Rectal smooth muscle tissue (tissue), 1 donor: ENCODE measurements around the gene BICD1.

Experiments
- H3K27ac ChIP-seq: one replicate; pipeline ENCODE4 v1.7.0; 2013; ENCODE audit warnings: low read depth, low read length, inconsistent platforms
- H3K27me3 ChIP-seq: one replicate; pipeline ENCODE4 v1.7.0; 2013; ENCODE audit warnings: low read length; ENCODE audit not compliant: control insufficient read depth, insufficient read depth
- H3K36me3 ChIP-seq: one replicate; pipeline ENCODE4 v1.7.0; 2013; ENCODE audit warnings: low read length; ENCODE audit not compliant: control insufficient read depth, insufficient read depth
- H3K4me1 ChIP-seq: one replicate; pipeline ENCODE4 v1.7.0; 2013; ENCODE audit warnings: low read length; ENCODE audit not compliant: control insufficient read depth, insufficient read depth
- H3K4me3 ChIP-seq: one replicate; pipeline ENCODE4 v1.7.0; 2013; ENCODE audit warnings: low read length
- H3K9ac ChIP-seq: one replicate; pipeline ENCODE4 v1.7.0; 2013; ENCODE audit warnings: low read length

Gene BICD1

DNA sequence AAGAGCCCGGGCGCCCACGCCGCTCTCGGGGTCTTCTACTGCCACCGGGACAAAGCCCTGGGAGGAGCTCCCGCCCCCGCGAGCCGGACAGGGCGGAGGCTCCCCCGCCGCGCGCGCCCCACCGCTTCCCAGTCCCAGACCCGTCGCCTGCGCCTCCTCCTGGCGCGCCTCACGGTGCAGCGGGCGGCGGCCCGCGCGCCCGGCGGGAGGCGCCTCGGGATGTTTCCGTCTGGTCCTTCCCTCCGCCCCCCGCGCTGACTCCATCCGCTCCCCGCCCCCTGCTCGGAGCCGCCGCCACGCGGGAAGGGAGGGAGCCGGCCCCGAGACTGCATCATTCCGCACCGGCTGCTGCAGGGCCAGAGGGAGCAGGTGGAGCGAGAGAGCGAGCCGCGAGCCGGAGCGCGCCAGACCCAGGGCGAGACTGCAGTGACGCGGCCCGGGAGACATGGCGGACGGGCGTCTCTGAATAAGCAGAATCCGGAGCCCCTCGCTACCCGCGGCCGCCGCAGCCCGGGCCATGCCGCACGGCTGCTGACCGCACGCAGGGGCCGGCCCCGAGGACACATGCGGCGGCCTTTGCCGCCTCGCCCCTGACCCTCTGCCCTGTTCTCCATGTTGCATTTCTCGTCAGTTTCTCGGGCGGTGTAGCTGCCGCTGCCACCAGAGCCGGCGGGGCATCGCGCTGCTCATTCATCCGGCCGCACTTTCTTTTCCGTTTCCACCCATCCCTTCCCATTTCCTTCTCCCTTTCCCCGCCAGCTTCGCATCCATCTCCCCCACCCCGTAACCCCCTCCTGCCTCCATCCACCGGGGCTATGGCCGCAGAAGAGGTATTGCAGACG is at the start of gene BICD1:
BICD1 (plus strand) TSS at position 331 of the 842 bp plus-strand sequence; CDS start at position 816, 485 bp downstream.
- Histone ChIP-seq H3K4me1 (peaks cover 3% of the 10 kb centered on the region), H3K27ac (peak within 1 kb of the TSS; percentile 85), H3K36me3 (no peaks in the 10 kb centered on the region), H3K9ac (peak within 1 kb of the TSS; percentile 54), H3K4me3 (peak within 1 kb of the TSS; percentile 90), H3K27me3 (no peaks in the 10 kb centered on the region)

DNA sequence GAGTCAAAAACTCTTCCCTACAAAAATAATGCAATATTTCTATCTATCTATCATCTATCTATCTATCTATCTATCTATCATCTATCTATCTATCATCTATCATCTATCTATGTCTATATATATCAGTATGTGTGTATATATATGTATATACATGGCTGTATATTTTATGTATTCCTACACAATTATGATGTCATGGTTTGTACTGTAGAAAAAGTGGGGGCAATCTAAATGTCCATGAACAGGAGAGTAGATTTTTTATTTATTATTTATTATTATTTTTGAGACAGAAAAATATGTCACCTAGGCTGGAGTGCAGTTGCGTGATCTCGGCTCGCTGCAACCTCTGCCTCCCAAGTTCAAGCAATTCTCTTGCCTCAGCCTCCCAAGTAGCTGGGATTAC is 45.6 kb upstream of the BICD1 start:
- H3K27me3 ChIP-seq: no peaks in the 10 kb centered on the region

DNA sequence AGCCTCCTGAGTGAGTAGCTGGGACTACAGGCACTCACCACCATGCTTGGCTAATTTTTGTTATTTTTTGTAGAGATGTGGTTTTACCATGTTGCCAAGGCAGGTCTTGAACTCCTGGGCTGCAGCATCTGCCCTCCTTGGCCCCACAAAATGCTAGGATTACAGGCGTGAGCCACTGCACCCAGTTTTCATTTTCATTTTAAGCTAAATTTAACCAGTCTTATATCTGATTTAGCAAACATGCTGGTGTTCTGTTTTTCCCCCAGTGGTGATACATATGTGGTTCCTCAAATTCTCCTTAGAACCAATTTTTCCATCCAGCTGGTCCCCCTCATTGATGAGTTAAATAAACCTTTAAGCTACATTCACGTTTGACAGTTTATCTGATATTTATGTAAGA is 43.8 kb upstream of the BICD1 start:
- H3K36me3 ChIP-seq: no peaks in the 10 kb centered on the region
- no peaks in the 10 kb centered on the region for H3K27me3 ChIP-seq
- H3K4me3 ChIP-seq: no peak overlapping the region
- H3K4me1 ChIP-seq: no peaks in the 10 kb centered on the region
- H3K27ac ChIP-seq: no peak overlapping the region
- H3K9ac ChIP-seq: no peak overlapping the region

More for the DNA sequence above, 45.6 kb upstream of the BICD1 start:
- Histone ChIP-seq H3K27ac (no peak overlapping the region), H3K36me3 (no peaks in the 10 kb centered on the region), H3K9ac (no peak overlapping the region), H3K4me3 (no peak overlapping the region), H3K4me1 (no peaks in the 10 kb centered on the region)

DNA sequence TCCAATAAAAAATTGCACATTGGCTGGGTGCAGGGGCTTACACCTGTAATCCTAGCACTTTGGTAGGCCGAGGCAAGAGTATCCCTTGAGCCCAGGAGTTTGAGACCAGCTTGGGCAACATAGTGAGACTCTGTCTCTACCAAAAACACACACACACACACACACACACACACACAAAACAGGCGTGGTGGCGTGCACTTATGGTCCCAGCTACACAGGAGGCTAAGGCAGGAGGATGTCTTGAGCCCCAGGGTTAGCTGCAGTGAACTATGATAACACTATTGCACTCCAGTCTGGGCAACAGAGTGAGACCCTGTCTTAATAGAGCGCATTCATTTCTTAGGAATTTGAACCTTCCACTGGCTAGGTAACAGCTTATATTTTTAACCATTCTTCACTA is 42.9 kb upstream of the BICD1 start:
- no peak overlapping the region for H3K9ac ChIP-seq
- no peaks in the 10 kb centered on the region for H3K36me3 ChIP-seq
- H3K4me3 ChIP-seq: no peak overlapping the region
- H3K4me1 ChIP-seq: no peaks in the 10 kb centered on the region
- no peaks in the 10 kb centered on the region for H3K27me3 ChIP-seq
- H3K27ac ChIP-seq: no peak overlapping the region

DNA sequence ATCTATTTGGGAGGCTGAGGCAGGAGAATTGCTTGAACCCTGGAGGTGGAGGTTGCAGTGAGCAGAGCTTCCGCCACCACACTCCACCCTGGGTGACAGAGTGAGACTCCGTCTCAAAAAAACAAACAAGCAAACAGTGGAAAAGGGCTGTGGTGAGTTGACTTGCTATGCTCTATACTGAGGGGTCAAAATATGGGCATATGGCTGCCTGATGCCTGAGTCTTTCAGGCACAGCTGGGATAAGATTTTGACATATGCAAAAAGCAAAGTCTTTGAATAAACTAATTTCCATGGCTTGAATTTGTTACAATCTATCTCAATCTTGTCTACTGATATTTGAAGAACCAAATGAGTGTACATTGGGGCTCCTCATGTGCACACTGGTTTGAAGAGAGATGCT is 40.4 kb upstream of the BICD1 start:
- H3K27me3 ChIP-seq: no peaks in the 10 kb centered on the region
- H3K4me3 ChIP-seq: no peak overlapping the region
- no peak overlapping the region for H3K9ac ChIP-seq
- H3K4me1 ChIP-seq: no peaks in the 10 kb centered on the region
- H3K27ac ChIP-seq: no peak overlapping the region
- H3K36me3 ChIP-seq: no peaks in the 10 kb centered on the region

DNA sequence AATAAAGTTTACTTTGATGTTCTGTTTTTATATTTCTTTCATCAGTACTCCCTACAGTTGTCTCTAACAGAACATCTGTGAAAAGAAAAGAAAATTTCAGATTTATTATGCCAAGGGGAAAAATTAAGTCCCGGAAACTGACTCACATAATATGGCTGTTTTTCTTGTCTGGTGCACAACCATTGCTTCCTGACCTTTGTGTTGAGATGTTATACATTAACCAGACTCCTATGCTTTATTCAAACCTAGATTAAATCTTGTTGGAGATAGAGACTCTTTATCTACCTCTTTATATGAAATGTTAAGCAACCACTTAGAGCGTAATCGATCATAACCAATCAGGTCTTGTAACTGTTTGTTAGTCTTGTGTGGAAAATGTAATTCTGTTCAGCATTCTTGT is 37.6 kb upstream of the BICD1 start:
- Histone ChIP-seq H3K4me3 (no peak overlapping the region), H3K36me3 (no peaks in the 10 kb centered on the region), H3K9ac (no peak overlapping the region), H3K27ac (no peak overlapping the region), H3K4me1 (no peaks in the 10 kb centered on the region), H3K27me3 (no peaks in the 10 kb centered on the region)

DNA sequence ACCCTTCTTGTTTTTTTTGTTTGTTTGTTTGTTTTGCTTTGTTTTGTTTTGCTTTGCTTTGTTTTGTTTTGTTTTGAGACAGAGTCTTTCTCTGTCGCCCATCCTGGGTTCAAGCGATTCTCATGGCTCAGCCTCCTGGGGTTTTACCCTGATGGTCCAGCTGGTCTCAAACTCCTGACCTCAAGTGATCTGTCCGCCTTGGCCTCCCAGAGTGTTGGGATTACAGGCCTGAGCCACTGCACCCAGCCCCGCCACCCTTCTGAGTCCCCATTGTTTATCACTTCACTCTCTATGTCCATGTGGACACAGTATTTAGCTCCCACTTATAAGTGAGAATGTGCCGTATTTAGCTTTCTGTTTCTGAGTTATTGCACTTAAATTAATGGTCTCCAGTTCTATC is 36.9 kb upstream of the BICD1 start:
- no peaks in the 10 kb centered on the region for H3K4me1 ChIP-seq

DNA sequence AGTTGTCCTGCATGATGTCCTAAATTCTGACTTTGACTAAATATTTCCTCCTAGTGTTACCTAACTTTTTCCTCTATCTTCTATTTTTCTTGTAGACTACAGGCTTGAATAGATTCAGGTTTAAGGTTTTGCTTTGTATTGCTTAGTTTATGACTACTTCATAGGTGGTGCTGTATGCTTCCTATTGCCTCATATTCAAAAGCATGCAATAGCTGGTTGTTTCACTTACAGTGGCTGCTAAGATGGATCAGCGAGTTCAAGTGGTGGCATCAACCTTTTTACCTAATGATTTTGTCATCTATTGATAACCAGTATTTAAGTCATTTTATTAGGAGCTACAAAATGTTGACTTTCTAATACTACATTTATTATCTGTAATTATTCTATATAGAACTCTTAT is 36.3 kb upstream of the BICD1 start:
- H3K36me3 ChIP-seq: no peaks in the 10 kb centered on the region

More for the DNA sequence above, 36.9 kb upstream of the BICD1 start:
- Histone ChIP-seq H3K9ac (no peak overlapping the region), H3K27me3 (no peaks in the 10 kb centered on the region), H3K36me3 (no peaks in the 10 kb centered on the region), H3K4me3 (no peak overlapping the region), H3K27ac (no peak overlapping the region)

DNA sequence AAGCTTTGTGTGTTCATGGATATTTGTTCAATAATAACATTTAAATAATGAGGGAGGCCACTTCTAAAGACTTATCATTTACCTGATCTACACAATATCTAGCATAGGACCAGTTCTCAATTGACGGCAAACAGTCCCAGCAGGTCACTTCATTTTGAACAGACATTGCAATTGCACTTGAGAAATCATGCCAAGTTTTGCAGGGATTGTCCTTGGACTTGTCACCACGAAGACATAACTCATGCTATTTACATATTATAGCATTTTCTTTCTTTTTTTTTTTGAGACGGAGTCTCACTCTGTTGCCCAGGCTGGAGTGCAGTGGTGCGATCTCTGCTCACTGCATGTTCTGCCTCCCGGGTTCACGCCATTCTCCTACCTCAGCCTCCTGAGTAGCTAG is 34.5 kb upstream of the BICD1 start:
- no peaks in the 10 kb centered on the region for H3K36me3 ChIP-seq
- H3K4me3 ChIP-seq: no peak overlapping the region
- no peaks in the 10 kb centered on the region for H3K27me3 ChIP-seq

More for the DNA sequence above, 36.3 kb upstream of the BICD1 start:
- Histone ChIP-seq H3K27me3 (no peaks in the 10 kb centered on the region), H3K4me3 (no peak overlapping the region), H3K4me1 (no peaks in the 10 kb centered on the region), H3K27ac (no peak overlapping the region), H3K9ac (no peak overlapping the region)

DNA sequence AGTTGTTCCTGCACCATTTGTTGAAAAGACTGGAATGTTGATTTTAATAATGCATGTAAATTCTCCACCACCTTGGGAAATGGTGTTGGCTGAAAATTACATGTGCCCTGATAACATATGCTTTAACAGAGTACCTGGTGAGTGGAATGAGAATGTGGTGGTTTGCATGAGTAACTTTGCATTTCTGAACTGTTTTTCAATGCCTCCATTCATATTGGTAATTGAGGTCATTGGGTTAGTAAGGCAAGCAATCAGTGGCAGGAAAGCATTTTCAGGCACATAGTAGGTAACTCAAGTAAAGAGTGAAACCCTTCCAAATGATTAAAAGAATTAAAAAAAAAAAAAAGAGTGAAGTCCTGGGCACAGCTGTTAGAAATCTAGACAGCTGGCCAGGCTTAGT is 32.2 kb upstream of the BICD1 start:
- Histone ChIP-seq H3K4me3 (no peak overlapping the region), H3K36me3 (no peaks in the 10 kb centered on the region), H3K27me3 (no peaks in the 10 kb centered on the region)

More for the DNA sequence above, 34.5 kb upstream of the BICD1 start:
- Histone ChIP-seq H3K27ac (no peak overlapping the region), H3K9ac (no peak overlapping the region), H3K4me1 (no peaks in the 10 kb centered on the region)

DNA sequence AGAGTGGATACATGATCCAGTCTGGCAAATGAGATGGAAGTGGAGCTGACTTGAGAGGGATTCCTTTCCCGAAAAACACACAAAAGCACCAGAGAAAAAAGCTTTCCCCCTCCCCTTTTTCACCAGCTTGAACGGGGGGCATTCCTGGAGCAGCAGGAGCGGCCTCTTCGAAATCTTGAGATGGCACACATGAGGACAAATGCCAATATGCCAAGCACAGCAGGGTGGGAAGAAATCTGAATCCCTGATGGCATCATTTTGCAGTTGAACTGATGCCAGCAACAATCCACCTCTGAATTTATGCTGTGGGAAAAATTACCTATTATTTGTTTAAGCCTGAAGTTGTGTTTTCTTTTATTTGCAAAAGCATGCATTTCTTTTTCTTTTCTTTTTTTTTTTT is 29.7 kb upstream of the BICD1 start:
- no peak overlapping the region for H3K27ac ChIP-seq
- H3K4me3 ChIP-seq: no peak overlapping the region
- H3K4me1 ChIP-seq: no peaks in the 10 kb centered on the region
- no peaks in the 10 kb centered on the region for H3K27me3 ChIP-seq
- H3K36me3 ChIP-seq: no peaks in the 10 kb centered on the region
- no peak overlapping the region for H3K9ac ChIP-seq

More for the DNA sequence above, 32.2 kb upstream of the BICD1 start:
- H3K4me1 ChIP-seq: no peaks in the 10 kb centered on the region
- no peak overlapping the region for H3K27ac ChIP-seq
- no peak overlapping the region for H3K9ac ChIP-seq

DNA sequence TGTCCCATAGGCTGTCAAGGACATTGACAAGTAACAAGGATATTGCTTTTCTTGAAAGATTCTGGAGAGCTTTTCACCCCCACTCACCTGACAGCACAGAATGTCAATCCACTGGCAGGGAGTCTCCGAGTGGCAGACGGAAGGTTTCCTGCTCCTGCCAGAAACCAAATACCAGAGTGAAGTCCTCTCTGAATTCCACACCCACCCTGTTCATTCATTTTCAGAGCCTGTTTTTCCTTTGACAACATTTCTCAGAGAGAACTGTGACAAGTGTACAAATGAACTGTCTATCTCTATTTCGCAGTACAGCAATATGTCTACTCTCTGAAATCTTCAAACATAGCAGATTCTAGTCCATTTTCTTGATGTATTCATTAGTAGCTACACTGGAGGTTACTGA is 26.2 kb upstream of the BICD1 start:
- Histone ChIP-seq H3K4me3 (no peak overlapping the region), H3K36me3 (no peaks in the 10 kb centered on the region), H3K27me3 (no peaks in the 10 kb centered on the region), H3K27ac (no peak overlapping the region), H3K4me1 (no peaks in the 10 kb centered on the region), H3K9ac (no peak overlapping the region)

DNA sequence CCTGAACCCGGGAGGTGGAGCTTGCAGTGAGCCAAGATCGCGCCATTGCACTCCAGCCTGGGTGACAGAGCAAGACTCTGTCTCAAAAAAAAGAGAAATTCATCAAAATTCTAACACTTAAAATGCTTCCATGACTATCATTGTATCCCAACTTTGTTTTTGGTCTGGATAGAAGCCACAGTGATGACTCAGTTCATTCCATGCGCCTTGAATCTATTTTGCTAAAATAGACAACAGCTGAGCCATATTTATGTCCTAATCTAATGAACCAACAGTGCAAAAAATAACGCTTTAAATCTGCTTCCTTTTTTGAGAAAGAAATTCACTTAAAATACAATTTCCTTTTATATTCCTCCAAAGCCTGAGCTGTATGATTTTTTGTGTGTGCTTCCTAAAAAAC is 23.2 kb upstream of the BICD1 start:
- Histone ChIP-seq H3K27me3 (no peaks in the 10 kb centered on the region), H3K4me1 (no peaks in the 10 kb centered on the region), H3K36me3 (no peaks in the 10 kb centered on the region), H3K4me3 (no peak overlapping the region), H3K9ac (no peak overlapping the region), H3K27ac (no peak overlapping the region)
